ENCODE measurements around the gene TPR.

DNA sequence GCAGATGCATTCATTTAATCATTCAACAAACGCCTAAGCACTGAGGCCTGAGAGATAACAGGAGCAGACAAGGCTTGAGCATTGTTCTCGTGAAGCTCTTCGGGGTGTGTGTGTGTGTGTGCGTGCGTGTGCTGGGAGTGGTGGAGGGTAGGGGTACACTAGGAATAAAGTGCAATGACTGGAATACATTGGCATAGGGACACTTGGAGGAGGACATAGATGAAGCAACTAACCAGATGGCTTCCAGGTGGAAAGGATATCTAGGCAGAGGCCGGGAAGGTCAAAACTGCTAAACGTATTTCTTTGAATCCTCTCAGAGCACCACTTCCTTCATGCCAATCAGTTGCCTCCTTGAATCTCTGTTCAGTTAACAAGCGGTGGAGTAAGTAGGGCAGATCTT, 92.6 kb downstream of the TPR start:
- TF ChIP-seq POLR2A (IDR thresholded peaks at IDR 0.05) (no peak), POLR2AphosphoS5 (IDR thresholded peaks at IDR 0.05) (no peak)
- TF ChIP-seq, protein P1, sequence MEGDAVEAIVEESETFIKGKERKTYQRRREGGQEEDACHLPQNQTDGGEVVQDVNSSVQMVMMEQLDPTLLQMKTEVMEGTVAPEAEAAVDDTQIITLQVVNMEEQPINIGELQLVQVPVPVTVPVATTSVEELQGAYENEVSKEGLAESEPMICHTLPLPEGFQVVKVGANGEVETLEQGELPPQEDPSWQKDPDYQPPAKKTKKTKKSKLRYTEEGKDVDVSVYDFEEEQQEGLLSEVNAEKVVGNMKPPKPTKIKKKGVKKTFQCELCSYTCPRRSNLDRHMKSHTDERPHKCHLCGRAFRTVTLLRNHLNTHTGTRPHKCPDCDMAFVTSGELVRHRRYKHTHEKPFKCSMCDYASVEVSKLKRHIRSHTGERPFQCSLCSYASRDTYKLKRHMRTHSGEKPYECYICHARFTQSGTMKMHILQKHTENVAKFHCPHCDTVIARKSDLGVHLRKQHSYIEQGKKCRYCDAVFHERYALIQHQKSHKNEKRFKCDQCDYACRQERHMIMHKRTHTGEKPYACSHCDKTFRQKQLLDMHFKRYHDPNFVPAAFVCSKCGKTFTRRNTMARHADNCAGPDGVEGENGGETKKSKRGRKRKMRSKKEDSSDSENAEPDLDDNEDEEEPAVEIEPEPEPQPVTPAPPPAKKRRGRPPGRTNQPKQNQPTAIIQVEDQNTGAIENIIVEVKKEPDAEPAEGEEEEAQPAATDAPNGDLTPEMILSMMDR (IDR thresholded peaks at IDR 0.05), result no peak

All from breast epithelium (tissue), 3 donors.